Right hindlimb (tissue), 1 donor: ENCODE measurements around the gene CRB3.
A peak's percentile ranks its signal among the peaks of the same experiment; 100 is the strongest.
"Not testable (repeated sequence)": the region's sequence is repeated elsewhere in the genome, so short reads cannot be mapped to it uniquely, and the experiment has no call there.

Source experiments
- DNase-seq: peaks from one replicate; pipeline ENCODE4 v3.0.0-alpha.2; 2018

Gene CRB3

GRCh38 chr19:6498294-6499036 is 34.4 kb downstream of the CRB3 start:
- DNase-seq: no peak

- DNase-seq: no peak
Observed at GRCh38 chr19:6499052-6499790, 35.1 kb downstream of the CRB3 start.

GRCh38 chr19:6500837-6501739 is 37.0 kb downstream of the CRB3 start:
- no peak for DNase-seq

GRCh38 chr19:6501740-6502648 is 37.9 kb downstream of the CRB3 start, which contains the start of gene TUBB4A:
TUBB4A (minus strand) TSS chr19:6502309; CDS start chr19:6502212, 97 bp downstream.
- no peak for DNase-seq

- no peak for DNase-seq
Observed at GRCh38 chr19:6503407-6504201, 39.5 kb downstream of the CRB3 start.

- DNase-seq: not testable (repeated sequence)
Observed at GRCh38 chr19:6508028-6508771, 44.1 kb downstream of the CRB3 start.

- DNase-seq: no peak
Observed at GRCh38 chr19:6509118-6509971, 45.3 kb downstream of the CRB3 start.

GRCh38 chr19:6510618-6511017 is 46.5 kb downstream of the CRB3 start:
- DNase-seq: no peak

- no peak for DNase-seq
Observed at GRCh38 chr19:6514089-6514488, 50.0 kb downstream of the CRB3 start.

GRCh38 chr19:6514926-6515544 is 51.0 kb downstream of the CRB3 start:
- no peak for DNase-seq

GRCh38 chr19:6516018-6516658 is 52.1 kb downstream of the CRB3 start:
- peak; percentile 92 for DNase-seq
